DOHH2 (cell line): Measurements from ENCODE around the gene WDFY3.

Source experiments
- EZH2phosphoT487 ChIP-seq: fragments of 200-600 bp; sonication (generic); IDR thresholded peaks from 2 replicates; pipeline ENCODE4 v1.6.1; 2017; ENCODE audit warnings: borderline replicate concordance, mild to moderate bottlenecking, antibody characterized with exemption, low read length, moderate library complexity, mixed read lengths
- TF ChIP-seq, protein P1 (sequence below): fragments of 200-600 bp; sonication (generic); IDR thresholded peaks from one replicate; pipeline ENCODE4 v1.5.1; 2014; ENCODE audit warnings: antibody characterized with exemption, mild to moderate bottlenecking, low read depth, low read length; ENCODE audit not compliant: poor library complexity, severe bottlenecking

DNA sequence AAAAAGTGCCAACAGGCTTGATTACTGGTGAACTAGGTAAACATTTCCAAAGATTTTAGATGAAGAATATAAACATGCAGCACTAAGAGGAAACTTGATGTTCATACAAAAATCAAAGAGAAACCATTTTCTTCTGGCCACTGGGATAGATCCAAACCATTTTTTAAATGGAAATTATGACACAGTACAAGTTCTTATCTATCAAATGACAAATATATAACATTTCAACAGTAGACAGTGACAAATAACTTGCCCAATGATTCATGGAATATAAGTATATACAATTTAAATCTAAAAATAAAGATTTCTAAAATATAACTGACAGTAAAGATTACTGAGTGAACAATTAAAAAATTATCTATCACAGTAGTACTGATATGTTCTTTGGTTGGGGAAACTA lies 232.5 kb downstream of the WDFY3 start:
- TF ChIP-seq, protein P1, sequence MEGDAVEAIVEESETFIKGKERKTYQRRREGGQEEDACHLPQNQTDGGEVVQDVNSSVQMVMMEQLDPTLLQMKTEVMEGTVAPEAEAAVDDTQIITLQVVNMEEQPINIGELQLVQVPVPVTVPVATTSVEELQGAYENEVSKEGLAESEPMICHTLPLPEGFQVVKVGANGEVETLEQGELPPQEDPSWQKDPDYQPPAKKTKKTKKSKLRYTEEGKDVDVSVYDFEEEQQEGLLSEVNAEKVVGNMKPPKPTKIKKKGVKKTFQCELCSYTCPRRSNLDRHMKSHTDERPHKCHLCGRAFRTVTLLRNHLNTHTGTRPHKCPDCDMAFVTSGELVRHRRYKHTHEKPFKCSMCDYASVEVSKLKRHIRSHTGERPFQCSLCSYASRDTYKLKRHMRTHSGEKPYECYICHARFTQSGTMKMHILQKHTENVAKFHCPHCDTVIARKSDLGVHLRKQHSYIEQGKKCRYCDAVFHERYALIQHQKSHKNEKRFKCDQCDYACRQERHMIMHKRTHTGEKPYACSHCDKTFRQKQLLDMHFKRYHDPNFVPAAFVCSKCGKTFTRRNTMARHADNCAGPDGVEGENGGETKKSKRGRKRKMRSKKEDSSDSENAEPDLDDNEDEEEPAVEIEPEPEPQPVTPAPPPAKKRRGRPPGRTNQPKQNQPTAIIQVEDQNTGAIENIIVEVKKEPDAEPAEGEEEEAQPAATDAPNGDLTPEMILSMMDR: no peak
- TF ChIP-seq EZH2phosphoT487: no peak
